Measurements from ENCODE around the gene YDJC. TPM values are rescaled to one million over a fixed set of nuclear protein-coding genes. Genes with fewer than 3 reads are reported as not detected.

The YDJC gene
- total and polyA plus RNA-seq, 2 of the 13 experiments (the other 11 are each of a cell fraction or from before 2014, with no cell fraction given) = 15.3 to 32.0 TPM

- TF ChIP-seq ZNF318 (CRISPR knock-in tag; IDR thresholded peaks at IDR 0.05) (no peak), KDM5A (IDR thresholded peaks at IDR 0.05; ENCODE audit: borderline replicate concordance, low read length) (peak; percentile 24; the same call in 1 of the 2 replicates), TRIM24 (CRISPR knock-in tag; IDR thresholded peaks at IDR 0.05) (no peak), ZNF749 (CRISPR knock-in tag; IDR thresholded peaks at IDR 0.05; ENCODE audit: borderline replicate concordance) (peak; percentile 80; the same call in 1 of the 2 replicates), SIN3A (IDR thresholded peaks at IDR 0.05; ENCODE audit: borderline replicate concordance, low read depth, low read length) (0 out of 2 replicates have a peak, but pooled peaks have one; percentile 36), TCF12 (IDR thresholded peaks at IDR 0.05) (no peak), TCF12 (CRISPR knock-in tag; IDR thresholded peaks at IDR 0.05) (no peak), KMT2B (CRISPR knock-in tag; IDR thresholded peaks at IDR 0.05) (peak; percentile 55), POLR2A (IDR thresholded peaks at IDR 0.05; ENCODE audit: insufficient read depth in 1 of 2, low read depth in 2 of 2, low read length in 2 of 2) (peak; percentile 56 to 65), ATF4 (CRISPR knock-in tag; IDR thresholded peaks at IDR 0.05) (no peak), THAP11 (CRISPR knock-in tag; IDR thresholded peaks at IDR 0.05) (0 out of 2 replicates have a peak, but pooled peaks have one; percentile 42), MYPOP (CRISPR knock-in tag; IDR thresholded peaks at IDR 0.05) (0 out of 2 replicates have a peak, but pooled peaks have one; percentile 83), HOXA3 (CRISPR knock-in tag; IDR thresholded peaks at IDR 0.05) (peak; percentile 50; the same call in 1 of the 2 replicates), ZNF230 (CRISPR knock-in tag; IDR thresholded peaks at IDR 0.05) (0 out of 2 replicates have a peak, but pooled peaks have one; percentile 26), NKX3-1 (CRISPR knock-in tag; IDR thresholded peaks at IDR 0.05) (no peak)
Observed at GRCh38 chr22:21652010-21652546, 22.3 kb upstream of the YDJC start (continued).
